HG02970 (cell line): ENCODE measurements around the gene BTG1.
"Not testable (repeated sequence)": the region's sequence is repeated elsewhere in the genome, so short reads cannot be mapped to it uniquely, and the experiment has no call there.

ENCODE experiments used
- ATAC-seq: cut with Tn5 transposase; IDR thresholded peaks from one replicate; pipeline ENCODE4 v1.9.1; 2021; ENCODE audit warnings: mild to moderate bottlenecking, moderate library complexity, moderate number of reproducible peaks; ENCODE audit not compliant: unreplicated experiment, low FRiP score

Gene BTG1

DNA sequence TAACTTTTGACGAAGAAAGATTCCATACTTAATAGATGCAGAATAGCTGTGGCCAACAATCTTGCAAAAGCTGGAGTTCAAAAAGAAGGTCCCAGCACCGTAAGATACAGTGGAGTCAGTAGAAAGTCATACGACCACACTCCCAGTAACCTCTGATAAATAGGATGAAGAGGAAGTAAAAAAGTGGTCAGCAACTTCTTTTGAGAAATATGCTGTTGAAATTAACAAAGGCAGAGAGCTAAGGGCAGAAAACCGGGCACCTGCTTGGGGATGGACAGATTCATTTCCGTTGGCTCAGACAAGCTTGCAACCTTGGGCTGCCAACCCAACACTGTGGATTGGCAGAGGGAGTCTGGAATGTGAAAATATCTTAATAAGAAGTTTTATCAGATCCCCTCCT is 40.0 kb downstream of the BTG1 start:
- ATAC-seq = no peak

DNA sequence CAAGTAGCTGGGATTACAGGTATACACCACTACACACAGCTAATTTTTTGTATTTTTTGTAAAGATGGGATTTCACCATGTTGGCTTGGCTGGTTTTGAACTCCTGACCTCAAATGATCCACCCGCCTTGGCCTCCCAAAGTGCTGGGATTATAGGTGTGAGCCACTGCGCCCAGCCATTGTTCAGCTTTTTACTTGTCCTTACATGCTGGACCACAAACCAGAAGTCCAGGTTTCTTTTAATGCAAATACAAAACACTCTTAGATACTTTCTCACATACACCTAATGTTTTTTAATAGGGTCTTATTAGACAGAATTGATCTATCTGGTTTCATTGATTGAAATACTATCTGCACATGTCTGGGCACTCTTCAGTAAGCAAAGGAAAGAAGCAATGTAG is 40.5 kb downstream of the BTG1 start:
- ATAC-seq = no peak

DNA sequence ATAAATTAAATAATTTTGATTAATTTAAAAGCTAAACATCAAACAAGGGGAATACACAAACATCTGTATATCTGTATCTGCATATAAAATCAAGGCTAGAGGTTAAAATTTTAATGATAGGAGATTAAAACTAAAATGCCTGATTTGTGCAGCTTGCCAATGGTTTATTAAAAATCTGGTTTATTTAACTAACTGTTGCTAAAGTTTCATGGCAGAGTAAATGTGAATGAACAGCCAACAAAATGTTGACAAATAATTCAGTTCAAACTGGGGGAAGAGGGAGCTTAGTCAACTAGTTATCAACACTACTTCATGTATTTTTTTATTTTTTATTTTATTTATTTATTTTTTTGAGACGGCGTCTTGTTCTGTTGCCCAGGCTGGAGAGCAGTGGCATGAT is 43.0 kb downstream of the BTG1 start:
- ATAC-seq = no peak

DNA sequence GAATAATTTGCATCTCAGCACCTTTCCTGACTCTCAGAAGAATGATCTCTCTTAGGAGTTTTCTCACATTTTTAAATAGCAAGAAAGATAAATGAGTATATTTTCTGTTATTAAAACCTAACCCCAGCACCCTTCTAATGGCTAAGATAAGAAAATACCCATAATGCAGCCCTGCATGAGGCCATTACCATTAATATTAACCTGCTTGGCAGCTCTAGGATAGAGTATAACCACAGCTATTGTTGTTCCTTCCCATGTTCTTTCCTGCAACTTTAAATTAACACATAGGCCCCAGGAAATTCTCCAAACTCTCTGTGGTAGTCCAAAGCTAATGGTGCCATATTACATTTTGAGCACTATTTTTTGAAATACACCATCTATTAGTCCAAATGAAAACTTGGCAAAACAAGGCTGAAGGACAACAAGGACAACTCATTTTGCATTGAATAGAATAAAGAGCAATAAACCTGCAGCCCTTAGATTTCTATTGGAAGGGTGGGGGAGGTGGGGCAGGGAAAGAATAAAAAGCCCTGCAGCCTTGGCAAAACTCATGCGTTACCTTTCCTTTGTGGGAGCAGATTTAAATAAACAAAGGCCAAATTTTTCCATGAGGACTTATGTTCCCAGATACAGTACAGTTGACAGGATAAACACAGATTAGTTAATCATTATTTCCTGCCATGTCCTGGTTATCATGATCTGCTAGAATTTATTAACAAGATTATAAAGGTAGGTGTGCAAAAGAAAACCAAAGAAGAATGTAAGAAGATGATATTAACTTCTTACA is 46.9 kb downstream of the BTG1 start:
- no peak for ATAC-seq

DNA sequence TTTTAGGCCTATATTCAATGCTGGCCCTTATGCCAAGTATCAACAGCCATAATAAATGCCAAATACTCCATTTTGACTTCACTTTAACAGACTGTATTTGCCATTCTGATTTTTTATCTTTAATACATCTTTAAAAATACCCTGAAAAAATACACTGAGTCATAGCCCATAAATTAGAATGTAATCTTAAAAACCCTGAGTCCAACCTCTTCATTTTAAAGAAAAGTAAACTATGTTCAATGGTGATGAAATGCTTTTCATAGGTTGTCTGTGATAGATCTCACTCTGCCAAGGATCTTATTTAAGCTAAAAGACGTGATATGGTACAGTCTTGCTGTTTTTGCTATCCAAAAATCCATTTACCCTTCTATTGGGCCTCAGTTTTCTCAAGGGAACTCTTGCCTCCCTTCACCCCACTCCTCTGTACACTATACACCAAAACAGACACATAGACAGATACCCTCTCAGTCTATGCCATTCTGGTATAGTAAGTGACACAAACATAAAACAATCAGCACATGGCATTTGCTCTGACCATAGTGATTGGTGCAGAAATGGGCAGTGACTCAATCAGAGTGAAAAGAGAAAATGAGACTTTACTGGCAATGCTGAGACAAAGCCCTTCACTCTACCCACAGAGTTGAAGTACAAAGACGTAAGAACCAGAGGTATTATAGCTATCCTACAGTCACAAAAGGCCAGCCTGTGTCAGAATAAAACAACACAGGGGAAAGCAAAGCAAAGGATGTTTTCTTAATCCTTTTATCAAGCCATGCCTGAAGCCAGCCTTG is 49.1 kb downstream of the BTG1 start:
- ATAC-seq = no peak

DNA sequence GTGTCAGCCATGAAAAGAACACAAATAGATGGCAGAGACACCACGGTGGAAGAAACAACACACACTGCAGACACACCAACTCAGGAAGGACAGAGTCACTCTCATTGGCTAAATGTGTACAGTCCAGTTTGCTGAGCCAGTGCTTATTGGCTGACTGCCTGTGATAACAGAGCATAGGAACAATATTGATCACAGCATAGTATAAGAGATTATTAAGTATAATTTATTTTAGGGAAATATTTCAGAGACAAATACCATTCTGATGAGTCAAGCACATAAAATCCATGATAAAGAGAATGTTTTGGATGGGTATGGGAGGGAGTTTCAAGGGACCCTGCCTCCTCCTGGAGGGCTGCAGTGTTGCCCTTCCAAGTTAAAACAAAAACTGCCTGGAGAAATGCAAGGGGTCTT is 50.9 kb downstream of the BTG1 start:
- ATAC-seq = no peak

DNA sequence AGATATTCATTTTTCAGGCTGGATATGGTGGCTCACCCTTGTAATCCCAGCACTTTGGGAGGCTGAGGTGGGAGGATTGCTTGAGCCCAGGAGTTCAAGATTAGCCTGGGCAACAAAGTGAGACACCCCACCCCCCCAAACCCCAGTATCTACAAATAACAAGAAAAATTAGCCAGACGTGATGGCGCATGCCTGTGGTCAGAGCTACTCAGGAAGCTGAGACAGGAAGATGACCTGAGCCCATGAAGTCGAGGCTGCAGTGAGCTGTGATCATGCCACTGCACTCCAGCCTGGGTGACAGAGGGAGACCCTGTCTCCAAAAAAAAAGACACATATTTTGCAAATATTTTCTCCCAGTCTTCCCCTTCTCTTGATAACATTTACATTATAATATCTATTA is 51.3 kb downstream of the BTG1 start:
- not testable (repeated sequence) for ATAC-seq
